ENCODE data around the gene PCBP4.
"Not testable (repeated sequence)": the region's sequence is repeated elsewhere in the genome, so short reads cannot be mapped to it uniquely, and the experiment has no call there.

PCBP4 gene

GRCh38 chr3:51993657-51994056 is 26.4 kb upstream of the PCBP4 start:
- not testable (repeated sequence) for DNase-seq

GRCh38 chr3:51992017-51992682 is 24.9 kb upstream of the PCBP4 start:
- no peak for DNase-seq

GRCh38 chr3:51990501-51990971 is 23.3 kb upstream of the PCBP4 start:
- not testable (repeated sequence) for DNase-seq

DNA sequence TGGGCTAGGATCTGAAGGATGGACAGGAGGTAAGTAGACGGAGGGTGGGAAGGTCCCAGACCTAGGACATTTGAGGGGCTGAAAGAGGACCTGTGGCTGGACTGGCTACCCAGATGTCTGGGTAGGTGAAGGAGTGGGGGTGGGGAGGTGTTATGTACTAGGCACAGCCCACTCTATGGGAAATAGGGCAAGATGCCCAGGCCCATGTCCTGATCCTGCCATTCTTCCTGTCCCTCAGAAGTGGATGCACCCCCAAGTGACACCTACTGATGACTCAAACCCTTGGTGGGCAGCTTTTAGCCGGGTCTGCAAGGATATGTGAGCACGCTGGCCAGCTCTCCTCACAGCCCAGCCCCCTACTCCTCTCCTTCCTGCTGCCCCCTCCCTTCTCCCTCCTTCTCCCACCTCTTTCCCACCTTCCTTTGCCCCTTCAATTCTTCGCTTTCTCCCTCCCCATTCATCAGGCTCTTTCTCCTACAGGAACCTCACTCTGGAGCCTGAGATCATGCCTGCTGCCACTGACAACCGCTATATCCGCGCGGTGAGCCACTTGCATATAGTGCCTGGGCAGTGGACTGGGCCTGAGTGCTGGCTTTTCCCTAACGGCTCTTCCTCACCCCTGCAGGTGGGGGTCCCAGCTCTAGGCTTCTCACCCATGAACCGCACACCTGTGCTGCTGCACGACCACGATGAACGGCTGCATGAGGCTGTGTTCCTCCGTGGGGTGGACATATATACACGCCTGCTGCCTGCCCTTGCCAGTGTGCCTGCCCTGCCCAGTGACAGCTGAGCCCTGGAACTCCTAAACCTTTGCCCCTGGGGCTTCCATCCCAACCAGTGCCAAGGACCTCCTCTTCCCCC is 21.3 kb upstream of the PCBP4 start:
- no peak for DNase-seq

- DNase-seq, result no peak
Observed at GRCh38 chr3:51987568-51987967, 20.3 kb upstream of the PCBP4 start.

DNA sequence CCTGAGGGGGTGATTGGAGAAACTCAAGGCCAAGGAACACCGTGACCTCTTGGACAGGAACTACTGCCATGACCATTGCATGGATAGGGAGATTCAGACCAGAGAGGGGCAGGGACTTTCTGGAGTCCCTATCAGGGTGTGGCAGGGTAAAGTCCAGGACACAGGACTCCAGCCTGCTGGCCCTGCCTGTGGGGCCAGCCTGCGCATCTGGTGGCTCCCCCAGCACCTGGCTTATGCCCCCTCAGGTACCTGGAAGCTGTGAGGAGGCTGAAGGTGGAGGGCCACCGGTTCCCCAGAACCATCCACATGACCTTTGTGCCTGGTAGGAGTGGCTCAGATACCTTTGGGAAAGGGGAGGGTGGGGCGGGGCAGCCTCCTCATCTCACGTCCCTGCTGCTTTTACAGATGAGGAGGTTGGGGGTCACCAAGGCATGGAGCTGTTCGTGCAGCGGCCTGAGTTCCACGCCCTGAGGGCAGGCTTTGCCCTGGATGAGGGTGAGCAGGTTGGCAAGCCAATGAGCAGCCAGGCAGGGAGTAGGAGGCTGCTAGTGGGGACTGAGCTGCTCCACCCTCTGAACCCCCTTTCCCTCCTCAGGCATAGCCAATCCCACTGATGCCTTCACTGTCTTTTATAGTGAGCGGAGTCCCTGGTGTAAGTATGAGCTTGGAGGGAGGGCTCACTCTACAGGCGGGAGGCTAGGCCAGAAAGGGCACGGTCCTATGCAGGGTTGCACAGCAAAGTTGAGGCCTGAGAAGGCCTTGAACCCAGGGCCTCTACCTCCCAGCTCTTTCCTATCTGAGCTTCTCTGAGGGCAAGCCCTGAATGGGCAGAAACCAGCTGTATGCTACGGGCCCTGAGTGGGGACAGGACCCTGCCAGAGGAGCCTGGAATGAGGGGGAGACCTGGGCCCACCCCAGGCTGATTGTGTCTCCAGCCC is 19.0 kb upstream of the PCBP4 start:
- DNase-seq, result no peak

GRCh38 chr3:51985063-51985462 is 17.8 kb upstream of the PCBP4 start:
- DNase-seq, result no peak

DNA sequence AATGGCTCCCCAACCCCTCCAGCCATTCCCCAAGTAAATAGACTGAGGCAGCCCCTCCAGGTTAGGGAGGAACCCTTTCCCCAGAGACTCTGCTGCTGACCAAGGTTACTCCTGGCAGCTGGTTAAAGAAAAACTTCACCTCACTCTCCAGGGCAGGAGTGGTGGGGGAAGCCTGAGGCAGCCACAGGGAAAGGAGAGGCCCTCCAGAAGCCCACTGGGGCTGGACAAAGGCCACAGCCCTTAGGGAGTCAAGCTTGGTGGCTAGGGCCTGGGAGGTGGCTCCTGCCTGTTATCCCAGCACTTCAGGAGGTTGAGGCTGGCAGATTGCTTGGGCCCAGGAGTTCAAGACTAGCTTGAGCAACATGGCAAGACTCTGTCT is 17.0 kb upstream of the PCBP4 start:
- DNase-seq, result no peak

DNA sequence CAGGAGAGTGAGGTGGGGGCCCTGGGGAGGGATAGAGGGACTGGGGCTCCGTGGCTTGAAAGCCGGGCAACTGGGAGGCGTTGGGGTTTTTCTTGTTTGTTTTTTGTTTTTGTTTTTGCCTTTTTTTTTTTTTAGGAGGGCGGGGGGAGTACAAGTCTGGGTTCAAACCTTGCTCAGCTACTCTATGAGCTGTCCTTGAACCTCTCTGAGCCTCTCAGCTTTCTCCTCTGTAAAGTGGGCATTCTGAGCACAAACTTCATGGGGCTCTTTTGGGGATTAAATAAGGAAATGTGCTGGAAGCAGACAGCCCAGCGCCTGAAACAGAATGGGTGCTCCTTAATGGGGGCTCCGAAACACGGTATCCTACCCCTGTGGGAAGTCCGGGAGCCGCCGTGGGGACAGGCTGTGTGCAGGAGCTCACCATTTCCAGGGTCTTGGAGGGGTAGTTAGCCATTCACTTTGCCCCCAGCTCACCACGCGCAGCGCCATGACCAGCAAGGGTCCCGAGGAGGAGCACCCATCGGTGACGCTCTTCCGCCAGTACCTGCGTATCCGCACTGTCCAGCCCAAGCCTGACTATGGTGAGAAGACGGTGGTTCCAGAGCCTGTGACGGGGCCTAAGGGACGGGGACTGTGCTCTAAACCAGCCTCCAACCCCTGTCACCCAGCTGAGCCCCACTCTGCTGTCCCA is 16.5 kb upstream of the PCBP4 start:
- no peak for DNase-seq

DNA sequence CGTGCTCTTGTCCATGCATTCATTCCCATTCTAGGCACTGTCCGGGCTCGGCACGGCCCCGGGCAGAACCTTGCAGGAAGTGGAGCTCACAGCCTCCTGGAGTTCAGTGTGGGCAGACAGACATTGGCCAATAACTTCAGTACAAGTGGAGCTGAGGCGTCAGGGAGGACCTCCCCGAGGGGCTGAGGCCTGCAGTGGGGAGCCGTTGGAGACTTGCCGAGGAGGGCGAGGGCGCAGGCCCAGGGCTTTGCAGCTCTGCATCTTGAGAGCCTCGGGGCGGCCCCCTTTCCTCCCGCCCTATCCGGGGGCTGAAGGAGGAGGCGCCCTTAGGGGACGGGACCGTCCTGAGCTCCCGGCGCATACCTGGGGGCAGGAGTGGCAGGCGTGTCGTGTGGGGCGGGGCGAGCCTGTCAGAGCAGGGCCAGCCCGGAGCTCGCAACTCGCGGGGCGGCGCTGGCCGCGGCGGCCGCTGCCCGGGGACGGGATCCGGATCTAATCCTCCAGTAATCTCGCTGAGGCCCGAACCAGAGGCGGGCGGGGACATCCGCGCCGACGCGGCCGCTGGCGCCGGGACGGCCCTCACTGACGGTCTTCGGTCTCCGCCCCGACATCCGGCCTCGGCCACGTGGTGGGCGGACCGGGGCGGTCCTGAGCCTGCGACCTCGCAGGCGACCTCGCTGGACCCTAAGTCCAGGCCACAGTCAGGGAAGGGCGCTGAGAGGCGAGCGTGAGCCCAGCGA is 15.8 kb upstream of the PCBP4 start, which contains the start of gene ACY1:
TSS of gene ACY1 (plus strand) at position 698 of the 740 bp plus-strand sequence. CDS start 530 bp downstream, outside the sequence.
- no peak for DNase-seq

GRCh38 chr3:51982352-51982837 is 15.1 kb upstream of the PCBP4 start:
- DNase-seq, result no peak

DNA sequence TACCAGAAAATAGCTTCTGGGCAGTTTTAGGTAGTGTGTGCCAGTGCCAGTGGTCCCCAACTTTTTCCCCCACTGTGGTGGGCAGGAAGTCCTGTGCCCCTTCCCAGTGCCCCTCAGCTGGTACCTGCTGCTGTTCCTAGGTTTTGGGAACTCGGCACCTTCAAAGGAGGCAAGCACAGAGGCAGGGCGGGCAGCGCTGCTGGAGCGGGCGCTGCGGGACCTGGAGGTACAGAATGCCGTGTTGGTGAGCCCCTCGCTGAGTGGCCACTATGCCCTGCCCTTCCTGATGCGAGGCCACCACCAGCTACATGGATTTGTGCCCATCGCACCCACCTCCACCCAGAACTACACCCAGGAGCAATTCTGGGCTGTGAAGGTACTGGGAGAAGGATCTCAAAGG is 13.0 kb upstream of the PCBP4 start:
- no peak for DNase-seq

DNA sequence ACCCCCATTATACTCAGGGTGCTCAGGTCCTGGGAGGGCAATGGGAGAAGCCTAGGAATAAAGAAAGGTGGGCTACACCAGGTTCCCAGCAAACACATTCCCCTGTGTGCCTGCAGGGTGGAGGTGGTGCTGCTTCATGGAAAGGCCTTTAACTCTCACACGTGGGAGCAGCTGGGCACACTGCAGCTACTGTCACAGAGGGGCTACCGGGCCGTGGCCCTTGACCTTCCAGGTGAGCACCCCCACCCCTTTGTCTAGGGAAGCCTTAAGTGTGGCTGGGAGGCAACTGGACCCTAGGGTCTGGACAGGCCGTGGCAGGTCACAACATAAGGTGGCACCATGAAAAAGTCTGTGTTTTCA is 10.9 kb upstream of the PCBP4 start:
- DNase-seq, result no peak

DNA sequence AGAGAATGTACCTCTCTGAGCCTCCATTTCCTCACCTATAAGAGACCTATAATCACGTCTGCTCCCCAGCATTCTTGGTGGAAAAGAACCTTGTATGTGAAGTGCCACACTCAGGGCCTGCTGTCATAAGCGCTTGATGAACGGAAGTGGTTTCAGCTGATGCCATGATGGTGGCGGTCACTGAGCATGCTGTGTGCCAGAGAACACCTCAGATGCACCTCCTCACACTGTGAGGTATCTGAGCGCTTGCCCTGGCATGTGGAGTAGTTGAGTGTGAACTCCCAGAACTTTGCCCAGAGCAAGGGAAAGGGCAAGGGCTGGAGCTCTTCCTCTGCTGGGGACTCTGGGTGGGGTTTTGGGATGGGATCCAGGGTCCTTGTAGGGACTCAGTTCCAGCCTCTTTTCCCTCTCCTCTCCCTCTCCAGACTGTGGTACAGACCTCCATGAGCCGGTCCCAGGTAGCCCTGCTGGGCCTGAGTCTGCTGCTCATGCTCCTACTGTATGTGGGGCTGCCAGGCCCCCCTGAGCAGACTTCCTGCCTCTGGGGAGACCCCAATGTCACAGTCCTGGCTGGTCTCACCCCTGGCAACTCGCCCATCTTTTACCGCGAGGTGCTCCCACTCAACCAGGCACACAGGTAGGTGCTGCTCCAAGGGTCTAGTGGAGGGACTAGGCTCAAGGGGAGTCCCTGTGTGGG is 10.3 kb upstream of the PCBP4 start:
- no peak for DNase-seq

- DNase-seq, result no peak
Observed at GRCh38 chr3:51975852-51976549, 8.7 kb upstream of the PCBP4 start.

- DNase-seq, result peak; percentile 37
Observed at GRCh38 chr3:51974963-51975851, 8.0 kb upstream of the PCBP4 start, which contains the start of gene ABHD14A. ABHD14A (plus strand) TSS chr3:51975064; CDS start chr3:51975136, 72 bp downstream.

DNA sequence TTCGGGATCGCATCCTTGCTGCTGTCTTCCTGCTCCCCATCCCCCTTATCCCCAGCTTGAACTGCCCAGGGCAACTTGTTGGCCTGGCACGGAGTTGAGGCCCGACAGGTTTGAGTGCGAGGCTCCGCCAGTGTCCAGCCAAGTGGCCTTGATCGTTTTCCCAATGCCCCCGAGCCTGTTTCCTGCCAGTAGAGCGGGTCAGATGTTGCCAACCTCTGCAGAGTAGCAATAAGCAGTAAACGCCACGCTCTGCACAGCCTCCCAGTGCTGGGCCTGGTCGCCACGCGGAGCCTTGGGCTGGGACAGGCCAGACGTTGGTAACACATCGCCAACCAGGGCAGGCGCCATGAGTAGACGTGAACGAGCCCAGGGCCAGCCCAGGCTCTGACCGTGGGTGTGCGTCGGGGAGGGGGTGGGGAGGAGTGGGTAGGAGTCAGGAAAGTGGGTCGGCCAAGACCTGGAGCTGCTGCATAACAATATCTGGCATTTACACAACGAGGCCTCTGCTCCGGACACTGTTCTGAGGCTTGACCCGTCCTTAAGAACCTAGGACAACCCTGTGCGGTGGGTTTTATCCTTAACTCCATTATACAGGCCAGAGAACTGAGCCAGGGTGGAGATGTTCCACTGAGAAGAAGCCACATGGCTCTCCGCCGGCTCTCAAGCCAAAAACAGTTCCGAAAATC is 7.2 kb upstream of the PCBP4 start:
- no peak for DNase-seq

GRCh38 chr3:51971350-51971749 is 4.1 kb upstream of the PCBP4 start:
- no peak for DNase-seq

Data from NCI-H1105 (cell line).